ENCODE measurements around the gene PEX11G.

- TF ChIP-seq CTCF (IDR thresholded peaks at IDR 0.05; ENCODE audit: low read depth, low read length) (no peak), POLR2A (IDR thresholded peaks at IDR 0.05; ENCODE audit: extremely low read depth, insufficient read length) (no peak), MAX (IDR thresholded peaks at IDR 0.05; ENCODE audit: low read depth, low read length) (no peak), MYC (IDR thresholded peaks at IDR 0.05; ENCODE audit: low read depth, low read length) (no peak)
Measured at GRCh38 chr19:7441468-7442146, 47.2 kb downstream of the PEX11G start.
